Omental fat pad (tissue), 4 donors: ENCODE data around the gene NLRP8. TPM values are rescaled to one million over a fixed set of nuclear protein-coding genes. Genes with fewer than 3 reads are reported as not detected.
"Not testable (repeated sequence)": the region's sequence is repeated elsewhere in the genome, so short reads cannot be mapped to it uniquely, and the experiment has no call there.

ENCODE experiments used
- ATAC-seq: fragments of 150-250 bp; one replicate; pipeline ENCODE4 v1.9.1; 2016; ENCODE audit warnings: mild to moderate bottlenecking, moderate library complexity; ENCODE audit not compliant: low FRiP score
- DNase-seq: peaks from one replicate; pipeline ENCODE4 v3.0.0-alpha.2; 2019; ENCODE audit warnings: low spot score
- total RNA-seq, 4 donors: library from RNA; depleted of rRNA; stranded (reverse); fragments of >200 nt; gene quantifications; one replicate each; pipeline ENCODE4 v1.1.0, GENCODE V29; 2016
- TF ChIP-seq, protein P1 (sequence below), 3 donors: fragments of 450-650 bp; IDR thresholded peaks; one replicate each; pipeline ENCODE4 v1.5.1; 2016 to 2017; ENCODE audit warnings: antibody characterized with exemption in 3 of 3, mild to moderate bottlenecking in 3 of 3, moderate library complexity in 2 of 3

The NLRP8 gene
- total RNA-seq, 4 donors from 2014 or later = not detected

DNA sequence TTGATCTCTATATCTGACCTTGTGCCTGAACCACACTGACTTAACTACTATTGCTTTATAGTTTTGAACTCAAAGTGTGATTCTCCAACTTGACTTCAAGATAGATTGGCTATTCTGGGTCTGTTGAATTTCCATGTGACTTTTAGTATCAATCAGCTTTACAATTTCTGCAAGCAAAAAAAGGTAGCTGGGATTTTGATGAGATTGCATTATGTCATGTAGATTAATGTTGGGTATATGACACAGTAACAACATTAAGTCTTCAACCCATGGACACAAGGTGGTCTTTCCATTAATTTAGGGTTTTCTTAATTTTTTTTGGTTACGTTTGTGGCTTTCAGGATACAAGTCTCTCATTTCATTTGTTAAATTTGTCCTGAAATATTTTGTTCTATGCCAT is 67.1 kb downstream of the NLRP8 start:
- no peak for DNase-seq
- TF ChIP-seq, protein P1, sequence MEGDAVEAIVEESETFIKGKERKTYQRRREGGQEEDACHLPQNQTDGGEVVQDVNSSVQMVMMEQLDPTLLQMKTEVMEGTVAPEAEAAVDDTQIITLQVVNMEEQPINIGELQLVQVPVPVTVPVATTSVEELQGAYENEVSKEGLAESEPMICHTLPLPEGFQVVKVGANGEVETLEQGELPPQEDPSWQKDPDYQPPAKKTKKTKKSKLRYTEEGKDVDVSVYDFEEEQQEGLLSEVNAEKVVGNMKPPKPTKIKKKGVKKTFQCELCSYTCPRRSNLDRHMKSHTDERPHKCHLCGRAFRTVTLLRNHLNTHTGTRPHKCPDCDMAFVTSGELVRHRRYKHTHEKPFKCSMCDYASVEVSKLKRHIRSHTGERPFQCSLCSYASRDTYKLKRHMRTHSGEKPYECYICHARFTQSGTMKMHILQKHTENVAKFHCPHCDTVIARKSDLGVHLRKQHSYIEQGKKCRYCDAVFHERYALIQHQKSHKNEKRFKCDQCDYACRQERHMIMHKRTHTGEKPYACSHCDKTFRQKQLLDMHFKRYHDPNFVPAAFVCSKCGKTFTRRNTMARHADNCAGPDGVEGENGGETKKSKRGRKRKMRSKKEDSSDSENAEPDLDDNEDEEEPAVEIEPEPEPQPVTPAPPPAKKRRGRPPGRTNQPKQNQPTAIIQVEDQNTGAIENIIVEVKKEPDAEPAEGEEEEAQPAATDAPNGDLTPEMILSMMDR (IDR thresholded peaks at IDR 0.05) = no peak
- no peak for ATAC-seq

DNA sequence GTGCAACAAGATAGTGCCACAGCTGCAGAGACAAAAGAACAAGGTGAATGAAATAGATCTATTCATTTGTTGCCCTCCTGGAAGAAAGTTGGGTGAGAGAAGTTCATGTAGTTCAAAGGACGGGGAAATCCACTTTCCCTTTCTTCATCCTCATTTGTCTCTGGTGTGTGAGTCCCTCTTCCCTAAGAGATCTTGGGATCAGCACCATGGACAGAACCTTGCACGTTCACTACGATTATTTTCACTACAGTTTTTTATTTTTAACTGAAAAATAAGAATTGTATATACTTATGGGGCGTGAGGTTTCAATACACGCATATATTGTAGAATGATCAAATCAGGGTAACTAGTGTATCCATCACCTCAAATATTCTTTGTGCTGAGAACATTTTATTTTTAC is 68.1 kb downstream of the NLRP8 start:
- no peak for ATAC-seq
- DNase-seq = no peak
- TF ChIP-seq, protein P1 (IDR thresholded peaks at IDR 0.05) = no peak

DNA sequence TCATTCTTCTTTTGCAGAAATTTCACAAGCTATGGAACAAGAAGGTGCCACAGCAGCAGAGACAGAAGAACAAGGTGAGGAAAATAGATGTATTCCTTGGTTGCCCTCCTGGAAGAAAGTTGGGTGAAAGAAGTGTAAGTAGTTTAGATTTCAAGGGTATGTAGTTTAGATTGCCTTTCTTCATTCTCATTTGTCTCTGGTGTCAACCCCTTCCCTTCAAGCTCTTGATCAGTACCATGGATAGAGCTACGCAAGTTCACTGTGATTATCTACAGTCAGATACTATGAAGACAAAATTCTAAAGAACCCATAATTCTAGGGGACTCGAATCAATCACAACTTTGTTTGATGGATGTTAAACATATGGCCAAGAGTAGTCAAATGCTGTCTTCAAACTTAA is 71.7 kb downstream of the NLRP8 start:
- ATAC-seq = not testable (repeated sequence)

DNA sequence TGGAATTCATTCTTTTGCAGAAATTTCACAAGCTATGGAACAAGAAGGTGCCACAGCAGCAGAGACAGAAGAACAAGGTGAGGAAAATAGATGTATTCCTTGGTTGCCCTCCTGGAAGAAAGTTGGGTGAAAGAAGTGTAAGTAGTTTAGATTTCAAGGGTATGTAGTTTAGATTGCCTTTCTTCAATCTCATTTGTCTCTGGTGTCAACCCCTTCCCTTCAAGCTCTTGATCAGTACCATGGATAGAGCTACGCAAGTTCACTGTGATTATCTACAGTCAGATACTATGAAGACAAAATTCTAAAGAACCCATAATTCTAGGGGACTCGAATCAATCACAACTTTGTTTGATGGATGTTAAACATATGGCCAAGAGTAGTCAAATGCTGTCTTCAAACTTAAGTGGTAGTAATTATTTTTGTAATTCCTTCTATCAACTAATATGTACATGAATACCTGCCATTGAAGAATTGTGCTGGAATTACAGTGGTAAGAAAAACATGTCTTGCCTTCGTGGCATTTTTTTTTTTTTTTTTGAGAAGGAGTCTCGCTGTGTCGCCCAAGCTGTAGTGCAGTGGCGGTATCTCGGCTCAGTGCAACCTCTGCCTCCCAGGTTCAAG is 72.8 kb downstream of the NLRP8 start:
- not testable (repeated sequence) for ATAC-seq, DNase-seq

More for the DNA sequence above, 71.7 kb downstream of the NLRP8 start:
- DNase-seq = not testable (repeated sequence)

DNA sequence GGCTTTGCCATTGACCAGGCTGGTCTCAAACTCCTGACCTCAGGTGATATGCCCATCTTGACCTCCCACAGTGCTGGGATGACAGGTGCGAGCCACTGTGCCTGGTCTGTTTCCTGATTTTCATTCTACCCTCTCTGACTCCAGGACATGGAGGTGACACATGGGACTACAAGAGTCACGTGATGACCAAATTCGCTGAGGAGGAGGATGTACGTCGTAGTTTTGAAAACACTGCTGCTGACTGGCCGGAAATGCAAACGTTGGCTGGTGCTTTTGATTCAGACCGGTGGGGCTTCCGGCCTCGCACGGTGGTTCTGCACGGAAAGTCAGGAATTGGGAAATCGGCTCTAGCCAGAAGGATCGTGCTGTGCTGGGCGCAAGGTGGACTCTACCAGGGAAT is 79.1 kb downstream of the NLRP8 start:
- DNase-seq (no peak), ATAC-seq (no peak)
- TF ChIP-seq, protein P1 (IDR thresholded peaks at IDR 0.05) = no peak

Other genes with a start within 250 kb of the NLRP8 start
- not detected for gene NLRP9, start 209.4 kb upstream of the NLRP8 start, total RNA-seq
- not detected for gene RFPL4A, start 188.7 kb upstream of the NLRP8 start, total RNA-seq
- not detected for gene RFPL4AL1, start 178.7 kb upstream of the NLRP8 start, total RNA-seq
- gene NLRP11, start 115.8 kb upstream of the NLRP8 start, total RNA-seq = not detected
- not detected for gene NLRP4, start 111.3 kb upstream of the NLRP8 start, total RNA-seq
- gene NLRP13, start 15.5 kb upstream of the NLRP8 start, total RNA-seq = not detected
- gene NLRP5, start 38.9 kb downstream of the NLRP8 start, total RNA-seq = not detected
- gene ZNF787, start 173.5 kb downstream of the NLRP8 start, total RNA-seq = 10 to 100 TPM; 10.9 to 18.6 (median 12.0) TPM
- 10 to 100 TPM; 10.4 to 14.2 (median 13.1) TPM for gene ZNF444, start 193.5 kb downstream of the NLRP8 start, total RNA-seq
- gene GALP, start 228.2 kb downstream of the NLRP8 start, total RNA-seq = not detected
- gene ZSCAN5B, start 250.0 kb downstream of the NLRP8 start, total RNA-seq = not detected